Skeletal muscle satellite cell (primary cell): ENCODE measurements around the gene LRPAP1.

Experiments used
- H3K27me3 ChIP-seq: 2 replicates; pipeline ENCODE4 v1.7.0; 2013; ENCODE audit warnings: low read length; ENCODE audit not compliant: control insufficient read depth, insufficient read depth
- H3K36me3 ChIP-seq: 2 replicates; pipeline ENCODE4 v1.7.0; 2013; ENCODE audit warnings: mild to moderate bottlenecking, control low read depth, low read length; ENCODE audit not compliant: insufficient read depth
- H3K4me1 ChIP-seq: 2 replicates; pipeline ENCODE4 v1.7.0; 2013; ENCODE audit warnings: low read length; ENCODE audit not compliant: control insufficient read depth, insufficient read depth
- H3K4me2 ChIP-seq: 2 replicates; pipeline ENCODE4 v1.7.0; 2013; ENCODE audit warnings: mild to moderate bottlenecking, low read length
- H3K4me3 ChIP-seq: 2 replicates; pipeline ENCODE4 v1.7.0; 2013; ENCODE audit warnings: low read length
- H3K9ac ChIP-seq: 2 replicates; pipeline ENCODE4 v1.7.0; 2013; ENCODE audit warnings: mild to moderate bottlenecking, low read depth, low read length, moderate library complexity
- H3K9me3 ChIP-seq: replicated peaks from 2 replicates; pipeline ENCODE4 v1.7.0; 2013; ENCODE audit warnings: mild to moderate bottlenecking, control low read depth, low read length

LRPAP1 gene

DNA sequence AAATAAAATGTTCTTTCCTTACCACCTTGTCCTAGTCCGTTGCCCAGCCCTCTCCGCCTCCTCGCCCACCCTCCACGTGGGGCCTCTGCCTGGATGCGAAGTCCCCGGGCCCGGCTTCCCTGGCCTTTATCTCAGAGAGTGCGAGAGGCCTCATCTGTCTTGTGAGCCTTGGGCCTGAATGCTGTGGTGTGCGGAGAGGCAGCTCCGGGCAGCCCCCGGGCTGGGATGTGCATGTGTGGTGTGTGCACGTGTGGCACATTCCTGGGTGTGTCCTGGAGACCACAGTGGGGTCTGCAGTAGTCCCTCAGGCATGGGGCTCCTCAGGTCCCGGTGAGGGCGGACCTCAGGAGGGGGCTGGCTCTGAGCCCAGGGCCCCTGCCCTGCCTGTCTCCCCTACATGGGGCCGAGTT is 37.8 kb downstream of the LRPAP1 start:
- peaks cover 3% of the 10 kb centered on the region for H3K27me3 ChIP-seq
- H3K9ac ChIP-seq, result peak overlapping the region; percentile 45
- peaks cover 5% of the 10 kb centered on the region for H3K36me3 ChIP-seq
- H3K9me3 ChIP-seq, result no peaks in the 10 kb centered on the region
- H3K4me3 ChIP-seq, result no peak overlapping the region
- H3K4me2 ChIP-seq, result no peak overlapping the region
- peaks cover 38% of the 10 kb centered on the region for H3K4me1 ChIP-seq

DNA sequence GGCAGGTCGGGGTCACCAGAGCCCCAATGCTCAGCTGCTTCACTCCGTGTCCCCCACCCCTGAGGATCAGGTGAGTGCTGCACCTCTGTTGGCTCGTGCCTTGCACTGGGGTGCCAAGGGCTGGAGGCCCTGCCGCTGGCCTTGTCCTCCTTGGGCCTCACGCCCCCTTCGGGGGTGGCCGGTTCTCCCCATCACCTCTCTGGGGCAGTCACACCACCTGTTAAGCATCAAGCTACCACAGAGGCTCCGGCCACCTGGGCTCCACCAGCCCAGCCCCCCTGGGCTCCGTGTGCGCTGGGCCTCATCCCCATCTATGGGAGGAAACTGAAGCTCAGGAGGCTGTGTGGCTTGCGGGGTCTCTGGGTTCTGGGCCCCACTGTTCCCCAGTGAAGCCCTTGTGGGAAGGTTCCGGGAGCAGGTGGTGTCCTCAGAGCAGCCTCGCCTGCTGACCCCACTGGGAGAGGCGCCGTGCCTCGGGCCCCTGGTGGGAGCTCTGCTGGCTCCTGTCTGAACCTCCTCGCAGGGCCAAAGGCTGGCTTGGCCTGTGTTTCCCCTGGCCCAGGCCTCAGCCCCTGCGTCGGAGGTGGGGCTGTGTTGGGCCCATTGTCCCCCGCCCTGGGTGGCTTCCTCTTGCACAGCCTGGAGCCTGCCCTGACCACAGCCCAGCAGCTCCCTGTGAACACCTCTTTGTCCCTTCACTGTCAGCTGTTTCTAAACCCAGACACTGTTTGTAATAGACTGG is 38.3 kb downstream of the LRPAP1 start:
- Histone ChIP-seq H3K4me2 (peak overlapping the region; percentile 17), H3K9ac (peak overlapping the region; percentile 45), H3K36me3 (peaks cover 5% of the 10 kb centered on the region), H3K4me3 (no peak overlapping the region), H3K27me3 (peaks cover 3% of the 10 kb centered on the region), H3K9me3 (no peaks in the 10 kb centered on the region), H3K4me1 (peaks cover 38% of the 10 kb centered on the region)

DNA sequence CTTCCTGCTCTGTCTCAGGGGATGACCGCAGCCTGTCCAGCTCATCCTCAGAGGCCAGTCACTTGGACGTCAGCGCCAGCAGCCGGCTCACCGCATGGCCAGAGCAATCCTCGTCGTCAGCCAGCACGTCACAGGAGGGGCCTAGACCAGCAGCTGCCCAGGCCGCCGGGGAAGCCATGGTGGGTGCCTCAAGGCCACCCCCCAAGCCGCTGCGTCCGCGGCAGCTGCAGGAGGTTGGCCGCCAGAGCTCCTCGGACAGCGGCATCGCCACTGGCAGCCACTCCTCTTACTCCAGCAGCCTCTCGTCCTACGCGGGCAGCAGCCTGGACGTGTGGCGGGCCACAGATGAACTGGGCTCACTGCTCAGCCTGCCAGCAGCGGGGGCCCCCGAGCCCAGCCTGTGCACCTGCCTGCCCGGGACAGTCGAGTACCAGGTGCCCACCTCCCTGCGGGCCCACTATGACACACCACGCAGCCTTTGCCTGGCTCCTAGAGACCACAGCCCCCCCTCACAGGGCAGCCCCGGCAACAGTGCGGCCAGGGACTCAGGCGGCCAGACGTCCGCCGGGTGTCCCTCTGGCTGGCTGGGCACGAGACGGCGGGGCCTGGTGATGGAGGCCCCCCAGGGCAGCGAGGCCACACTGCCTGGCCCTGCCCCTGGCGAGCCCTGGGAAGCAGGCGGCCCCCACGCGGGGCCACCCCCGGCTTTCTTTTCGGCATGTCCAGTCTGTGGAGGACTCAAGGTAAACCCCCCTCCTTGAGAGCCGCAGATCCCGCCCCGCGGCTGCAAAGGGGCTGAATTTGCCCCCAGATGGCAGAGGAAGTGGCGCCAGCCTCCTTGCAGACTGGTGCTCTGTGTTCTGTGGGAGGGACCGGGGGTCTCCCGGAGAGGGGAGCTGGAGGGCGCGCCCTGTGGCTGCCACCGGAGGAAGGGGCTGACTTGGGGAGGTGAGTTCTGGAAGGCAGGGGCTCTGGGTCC is 39.2 kb downstream of the LRPAP1 start:
- H3K9ac ChIP-seq, result peak overlapping the region; percentile 72
- no peaks in the 10 kb centered on the region for H3K9me3 ChIP-seq
- H3K4me3 ChIP-seq, result no peak overlapping the region
- peaks cover 3% of the 10 kb centered on the region for H3K27me3 ChIP-seq
- H3K4me2 ChIP-seq, result peak overlapping the region; percentile 42
- H3K36me3 ChIP-seq, result peaks cover 5% of the 10 kb centered on the region
- peaks cover 38% of the 10 kb centered on the region for H3K4me1 ChIP-seq

DNA sequence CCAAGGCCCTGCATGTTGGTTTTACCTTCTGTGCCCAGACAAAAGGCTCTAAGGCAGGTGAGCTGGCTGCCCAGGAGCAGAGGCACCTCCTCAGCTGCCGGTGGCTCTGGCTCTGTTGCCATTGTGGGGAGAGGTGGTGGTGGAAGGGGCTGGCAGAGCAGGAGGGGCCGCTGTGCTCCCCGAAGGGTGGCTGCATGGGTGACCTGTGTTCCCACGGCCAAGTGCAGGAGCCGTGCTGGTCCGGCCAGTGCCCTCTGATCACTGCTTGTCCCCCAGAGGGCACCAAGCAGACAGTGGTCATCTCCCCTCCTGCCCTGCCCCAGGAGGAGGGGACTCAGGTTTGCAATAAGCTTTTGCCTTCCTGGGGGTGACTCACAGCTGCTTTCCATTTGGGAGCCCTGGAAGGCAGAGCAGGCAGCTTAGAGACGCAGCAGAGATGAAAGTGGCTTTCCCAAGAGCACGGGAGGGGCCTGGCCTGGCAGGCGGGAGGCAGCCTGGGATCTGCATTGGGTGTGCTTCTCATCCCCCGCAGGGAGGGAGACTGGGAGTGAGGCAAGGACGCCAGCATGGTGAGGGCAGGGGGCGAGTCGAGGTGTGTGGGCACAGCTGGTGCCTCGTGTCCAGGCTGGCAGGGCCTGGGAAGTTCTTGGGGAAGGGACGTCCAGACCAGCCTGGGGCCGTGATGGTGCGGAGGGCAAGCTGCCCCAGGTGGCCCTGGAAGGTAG is 40.4 kb downstream of the LRPAP1 start:
- Histone ChIP-seq H3K4me2 (peak overlapping the region; percentile 68), H3K4me1 (peaks cover 42% of the 10 kb centered on the region), H3K36me3 (peaks cover 5% of the 10 kb centered on the region), H3K27me3 (peaks cover 3% of the 10 kb centered on the region), H3K9ac (peak overlapping the region; percentile 72), H3K9me3 (no peaks in the 10 kb centered on the region), H3K4me3 (peak overlapping the region; percentile 41)

DNA sequence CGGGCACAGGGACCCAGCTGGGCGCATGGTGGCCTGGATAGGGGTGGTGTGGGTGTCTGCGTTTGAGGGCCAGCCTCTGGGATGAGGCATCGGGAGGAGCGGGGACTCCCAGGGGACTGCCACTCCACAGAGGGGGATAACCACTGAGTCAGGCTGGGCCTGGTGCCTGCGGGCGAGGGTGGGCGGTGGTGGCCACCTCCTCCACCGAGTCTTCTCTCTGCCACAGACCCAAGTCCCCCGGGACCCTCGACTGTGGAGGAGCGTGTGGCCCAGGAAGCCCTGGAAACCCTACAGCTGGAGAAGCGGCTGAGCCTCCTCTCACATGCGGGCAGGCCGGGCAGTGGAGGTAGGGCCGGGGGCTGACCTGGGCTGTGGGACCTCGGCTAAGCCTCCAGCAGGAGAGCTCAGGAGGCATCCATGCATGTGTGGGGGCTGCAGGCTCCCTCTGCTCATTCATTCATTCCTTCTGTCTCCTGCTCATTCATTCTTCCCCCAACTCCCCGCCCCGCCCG is 42.7 kb downstream of the LRPAP1 start:
- Histone ChIP-seq H3K9me3 (no peaks in the 10 kb centered on the region), H3K27me3 (peaks cover 6% of the 10 kb centered on the region), H3K4me1 (peaks cover 55% of the 10 kb centered on the region), H3K4me2 (no peak overlapping the region), H3K4me3 (no peak overlapping the region), H3K36me3 (peaks cover 1% of the 10 kb centered on the region), H3K9ac (no peak overlapping the region)

DNA sequence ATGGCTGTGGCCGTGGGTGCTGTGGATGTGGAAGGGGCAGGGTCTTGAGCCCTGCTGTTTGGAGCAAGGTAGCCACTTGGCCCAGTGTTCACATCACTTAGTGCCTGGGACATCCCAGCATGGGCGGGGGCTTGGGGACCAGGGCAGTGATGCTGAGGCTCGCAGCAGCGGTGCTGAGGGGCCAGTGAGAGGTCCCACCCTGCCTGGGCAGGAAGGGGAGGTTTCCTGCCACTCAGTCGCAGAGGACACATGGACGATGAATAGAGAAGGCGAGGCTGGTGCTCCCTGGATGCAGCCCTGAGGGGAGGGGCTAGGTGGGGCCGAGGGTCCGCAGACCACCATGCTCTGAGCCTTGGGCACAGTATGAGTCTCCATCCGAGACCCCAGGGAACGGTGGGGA is 43.4 kb downstream of the LRPAP1 start:
- H3K36me3 ChIP-seq, result no peaks in the 10 kb centered on the region
- peaks cover 6% of the 10 kb centered on the region for H3K27me3 ChIP-seq
- no peak overlapping the region for H3K4me3 ChIP-seq
- H3K4me1 ChIP-seq, result peaks cover 55% of the 10 kb centered on the region
- H3K9ac ChIP-seq, result no peak overlapping the region
- H3K9me3 ChIP-seq, result no peaks in the 10 kb centered on the region
- no peak overlapping the region for H3K4me2 ChIP-seq

DNA sequence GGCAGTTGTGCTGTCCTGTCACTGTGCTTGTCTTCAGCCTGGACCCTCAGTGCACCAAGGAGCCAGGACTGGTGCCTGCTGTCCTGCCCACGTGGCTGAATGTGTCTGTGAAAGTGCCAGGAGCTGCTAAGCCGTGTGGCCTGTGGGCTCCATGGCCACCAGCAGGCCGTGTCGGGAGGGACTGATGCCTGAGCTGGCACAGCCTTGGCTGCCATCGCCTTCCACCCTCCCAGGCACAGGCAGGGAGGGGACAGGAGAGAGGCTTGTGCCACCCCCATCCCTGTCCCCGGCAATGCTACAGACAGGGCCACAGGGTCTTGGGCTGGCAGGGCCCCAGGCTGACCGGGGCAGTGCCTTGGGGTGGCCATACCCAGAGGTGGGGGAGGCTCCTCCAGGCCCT is 44.4 kb downstream of the LRPAP1 start:
- H3K9ac ChIP-seq, result no peak overlapping the region
- H3K9me3 ChIP-seq, result no peaks in the 10 kb centered on the region
- H3K4me1 ChIP-seq, result peaks cover 53% of the 10 kb centered on the region

DNA sequence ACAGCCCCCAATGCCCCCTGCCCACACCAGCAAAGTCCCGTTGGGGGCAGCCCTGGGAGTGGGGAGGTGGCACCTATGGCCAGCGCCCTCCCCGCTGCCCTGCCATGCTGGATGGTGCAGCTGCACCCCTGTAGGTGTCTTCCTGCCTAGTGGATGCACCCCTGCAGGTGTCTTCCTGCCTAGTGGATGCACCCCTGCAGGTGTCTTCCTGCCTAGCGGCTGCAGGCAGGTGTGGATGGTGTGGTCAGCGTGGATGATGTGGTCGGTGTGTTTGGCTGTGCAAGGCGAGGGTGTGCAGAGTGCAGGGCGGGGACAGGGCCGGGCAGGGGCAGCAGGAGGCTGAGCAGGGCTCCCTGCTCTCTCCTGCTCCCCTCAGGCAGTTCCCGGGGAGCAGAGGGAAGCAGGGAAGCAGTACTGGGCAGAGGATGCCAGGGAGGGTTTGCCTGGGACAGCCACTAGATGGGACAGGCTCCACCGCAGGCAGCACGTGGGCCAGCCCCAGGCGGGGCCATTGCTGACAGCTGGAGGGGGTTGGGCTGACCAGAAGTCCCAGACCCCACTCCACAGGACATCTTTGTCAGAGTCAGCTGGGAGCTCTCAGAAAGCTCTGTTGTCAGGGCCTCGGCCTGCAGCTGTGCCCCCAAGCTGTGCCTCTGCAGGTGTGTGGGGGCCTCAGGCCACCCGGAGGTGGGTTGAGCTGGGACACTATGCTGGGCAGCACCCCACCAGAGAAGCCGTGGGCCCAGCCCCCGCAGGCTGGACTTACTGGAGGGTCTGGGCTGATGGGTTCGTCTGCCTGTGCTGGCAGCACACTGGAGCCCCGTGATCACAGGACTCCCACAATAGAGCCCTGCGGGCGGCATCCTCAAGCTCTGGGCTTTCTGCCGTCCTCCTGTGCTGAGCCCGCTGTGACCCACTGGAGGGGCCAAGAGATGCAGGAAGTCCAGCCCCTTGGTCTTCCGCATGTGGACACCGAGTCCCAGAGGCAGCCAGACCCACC is 45.4 kb downstream of the LRPAP1 start:
- Histone ChIP-seq H3K4me2 (no peak overlapping the region), H3K4me1 (peaks cover 53% of the 10 kb centered on the region), H3K36me3 (no peaks in the 10 kb centered on the region), H3K27me3 (peaks cover 3% of the 10 kb centered on the region), H3K4me3 (no peak overlapping the region), H3K9me3 (no peaks in the 10 kb centered on the region), H3K9ac (no peak overlapping the region)

More for the DNA sequence above, 44.4 kb downstream of the LRPAP1 start:
- Histone ChIP-seq H3K4me3 (no peak overlapping the region), H3K27me3 (peaks cover 6% of the 10 kb centered on the region), H3K4me2 (no peak overlapping the region), H3K36me3 (no peaks in the 10 kb centered on the region)

DNA sequence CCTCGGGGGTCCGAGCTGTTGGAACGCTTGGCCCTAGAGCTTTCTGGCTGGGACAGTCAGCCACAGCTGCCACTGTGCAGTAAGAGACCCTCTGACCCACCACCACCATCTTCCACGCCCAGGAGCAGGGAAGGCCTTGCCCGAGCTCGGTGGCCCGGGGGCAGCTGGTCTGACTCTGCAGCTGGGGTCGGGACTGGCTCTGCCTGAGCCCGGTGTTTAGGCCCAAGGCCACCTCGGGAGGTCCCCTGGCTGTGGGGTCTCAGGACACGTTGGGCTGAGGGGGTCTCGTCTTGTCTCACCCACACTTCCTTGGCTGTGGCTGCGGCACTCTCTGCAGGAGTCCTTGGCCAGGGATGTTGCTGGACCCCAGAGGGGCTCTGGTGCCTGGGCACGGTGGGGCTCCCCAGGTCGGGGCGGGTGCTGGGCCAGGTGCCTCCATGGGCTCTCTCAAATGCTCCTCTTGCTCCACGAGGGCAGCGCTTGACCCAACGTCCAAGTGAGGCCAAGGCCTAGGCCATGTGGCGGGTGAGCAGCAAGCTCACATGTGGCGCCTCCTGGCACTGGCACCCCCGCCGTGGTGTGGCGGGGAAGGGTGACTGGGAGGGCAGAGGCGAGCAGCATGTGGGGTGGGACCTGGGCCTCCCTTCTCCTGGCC is 46.2 kb downstream of the LRPAP1 start:
- Histone ChIP-seq H3K4me1 (peaks cover 55% of the 10 kb centered on the region), H3K4me2 (no peak overlapping the region), H3K36me3 (no peaks in the 10 kb centered on the region), H3K9me3 (no peaks in the 10 kb centered on the region), H3K4me3 (no peak overlapping the region), H3K9ac (no peak overlapping the region), H3K27me3 (peaks cover 3% of the 10 kb centered on the region)
